NOMO-1 (cell line): ENCODE measurements around the gene TBX10.
"Not testable (repeated sequence)": the region's sequence is repeated elsewhere in the genome, so short reads cannot be mapped to it uniquely, and the experiment has no call there.

ENCODE experiments used
- DNase-seq, 2 experiments: peaks; one replicate each; lab custom pipeline; 2025; ENCODE audit not compliant: unreplicated experiment in 2 of 2; lab: John Stamatoyannopoulos, UW

TBX10 gene

DNA sequence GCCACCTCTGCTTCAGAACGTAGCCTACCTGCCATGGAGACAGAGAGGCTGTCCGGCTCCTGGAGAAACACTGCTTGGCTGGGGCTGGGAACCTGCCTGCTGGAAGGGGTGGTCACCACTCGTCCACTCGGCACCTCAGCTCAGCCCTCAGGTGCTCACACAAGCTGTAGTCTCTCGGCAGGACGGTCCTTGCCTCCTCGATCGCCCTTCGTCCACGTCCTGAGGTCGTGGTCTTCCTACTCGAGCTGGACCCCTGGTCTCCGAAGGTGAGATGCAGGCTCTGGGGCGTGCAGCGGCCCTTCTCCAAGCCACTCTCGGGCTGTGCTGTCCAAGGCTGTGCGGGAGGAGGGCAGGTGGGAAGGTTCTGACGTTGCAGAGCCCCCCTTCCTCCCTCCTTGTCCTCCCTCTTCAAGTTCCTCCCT, at the start of gene TBX10:
Gene TBX10 (minus strand): TSS at position 326 of the 422 bp plus-strand sequence. CDS start 291 bp downstream, at position 35.
- no peak for DNase-seq

DNA sequence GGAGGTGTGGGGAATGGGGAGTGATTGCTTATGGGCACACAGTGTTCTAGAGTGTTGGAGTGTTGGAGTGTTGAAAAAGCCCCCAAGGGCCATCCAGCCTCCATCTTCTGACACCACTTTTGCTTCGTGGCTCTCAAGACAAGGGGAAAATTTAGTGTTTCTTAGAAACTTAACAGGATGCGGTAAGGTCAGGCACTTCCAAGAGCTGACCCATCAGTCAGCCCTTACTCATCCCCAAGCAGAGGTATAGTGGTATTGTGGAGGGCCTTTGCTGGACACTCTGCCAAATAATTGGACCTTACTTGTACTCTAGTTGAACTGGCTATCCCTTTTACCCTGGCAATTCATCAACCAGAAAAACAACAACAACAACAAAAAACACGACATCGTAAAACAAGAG, 49.6 kb upstream of the TBX10 start:
- no peak for DNase-seq

DNA sequence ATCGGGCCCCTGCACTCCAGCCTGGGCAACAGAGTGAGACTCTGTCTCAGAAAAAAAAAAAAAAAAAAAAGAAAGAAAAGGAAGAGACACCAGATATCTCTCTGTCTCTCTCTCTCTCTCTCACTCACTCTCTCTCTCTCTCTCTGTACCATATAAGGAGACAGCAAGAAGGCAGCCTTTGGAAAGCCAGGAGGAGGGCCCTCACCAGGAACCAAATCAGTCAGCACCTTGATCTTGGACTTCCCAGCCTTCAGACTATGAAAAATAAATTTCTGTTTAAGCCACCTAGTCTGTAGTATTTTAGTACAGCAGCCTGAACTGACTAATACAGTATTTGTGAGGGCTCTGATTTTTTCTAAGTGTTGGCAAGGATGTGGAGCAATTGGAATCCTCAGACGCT, 48.4 kb upstream of the TBX10 start:
- DNase-seq = no peak

DNA sequence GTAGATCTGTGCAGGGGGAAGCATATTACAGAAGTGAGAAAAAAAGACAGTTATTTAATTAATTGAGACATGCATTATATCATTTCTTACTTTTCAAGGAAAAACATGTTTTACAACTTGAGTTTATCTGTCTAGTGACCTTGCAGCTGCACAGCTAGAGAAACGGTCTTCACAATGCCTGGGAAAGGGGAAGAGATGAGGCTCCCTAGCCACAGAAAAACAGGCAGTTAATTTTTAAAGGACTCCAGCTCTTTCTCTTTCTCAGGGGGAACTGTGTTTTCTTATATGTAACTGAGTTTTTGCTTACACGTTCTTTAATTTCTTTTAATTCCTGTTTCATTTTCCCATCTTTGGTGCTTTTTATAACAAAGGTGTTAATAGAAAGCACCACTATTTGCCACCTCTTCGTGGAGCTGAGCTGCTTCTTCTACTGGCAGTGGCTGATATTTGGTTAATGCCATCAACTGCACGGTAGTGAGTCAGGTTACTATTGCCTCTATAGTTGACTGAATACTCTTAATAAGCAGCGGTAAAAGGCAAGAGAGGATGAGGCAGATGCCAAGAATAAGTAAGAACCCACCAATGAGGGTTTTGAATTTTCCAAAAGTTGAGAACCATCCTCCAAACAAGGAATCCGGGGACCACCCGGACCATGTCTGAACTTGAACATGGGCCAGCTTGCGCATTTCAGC, 46.2 kb upstream of the TBX10 start:
- DNase-seq = peak in 1 of 2 experiments; percentile 52

DNA sequence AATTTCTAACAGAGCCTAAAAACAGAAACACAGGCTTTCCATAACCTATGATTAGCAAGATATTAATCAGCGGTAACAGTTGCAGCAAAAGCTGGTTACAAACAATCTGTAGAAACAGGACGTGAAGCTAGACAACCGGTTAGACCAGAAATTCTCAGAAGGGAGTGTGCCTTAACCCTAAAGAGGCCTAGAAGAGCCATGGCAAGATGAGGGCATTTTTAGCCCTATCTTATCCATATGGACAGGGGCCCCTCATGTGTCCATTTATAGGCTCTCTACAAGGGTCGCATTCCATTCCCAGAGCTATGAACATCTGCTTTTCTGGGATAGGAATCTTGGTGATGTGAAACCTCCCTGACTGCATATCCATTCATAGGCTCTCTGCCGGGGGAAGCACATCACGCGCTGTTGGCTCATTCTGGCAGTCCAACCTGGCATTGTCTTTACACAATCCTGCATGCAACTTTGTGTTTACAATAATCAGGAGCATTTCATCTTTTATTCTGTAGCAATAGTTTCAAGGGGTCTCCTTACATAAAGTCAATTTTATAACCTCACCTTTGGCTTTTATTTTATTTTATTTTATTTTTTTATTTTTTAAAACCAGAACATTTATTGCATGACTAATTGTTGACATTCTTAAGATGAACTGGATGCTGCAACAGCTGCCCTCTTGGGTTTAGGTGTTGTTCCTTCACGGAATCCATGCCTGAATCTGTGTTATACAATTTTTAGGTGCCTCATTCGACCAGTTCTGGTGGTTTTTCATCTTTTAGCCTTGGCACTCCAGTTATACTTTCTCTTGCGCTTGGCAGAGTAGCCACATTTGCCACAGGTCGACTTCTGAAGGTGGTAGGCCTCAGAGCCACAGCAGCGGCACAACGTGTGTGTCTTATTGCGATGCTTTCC, 42.8 kb upstream of the TBX10 start:
- DNase-seq = not testable (repeated sequence)

DNA sequence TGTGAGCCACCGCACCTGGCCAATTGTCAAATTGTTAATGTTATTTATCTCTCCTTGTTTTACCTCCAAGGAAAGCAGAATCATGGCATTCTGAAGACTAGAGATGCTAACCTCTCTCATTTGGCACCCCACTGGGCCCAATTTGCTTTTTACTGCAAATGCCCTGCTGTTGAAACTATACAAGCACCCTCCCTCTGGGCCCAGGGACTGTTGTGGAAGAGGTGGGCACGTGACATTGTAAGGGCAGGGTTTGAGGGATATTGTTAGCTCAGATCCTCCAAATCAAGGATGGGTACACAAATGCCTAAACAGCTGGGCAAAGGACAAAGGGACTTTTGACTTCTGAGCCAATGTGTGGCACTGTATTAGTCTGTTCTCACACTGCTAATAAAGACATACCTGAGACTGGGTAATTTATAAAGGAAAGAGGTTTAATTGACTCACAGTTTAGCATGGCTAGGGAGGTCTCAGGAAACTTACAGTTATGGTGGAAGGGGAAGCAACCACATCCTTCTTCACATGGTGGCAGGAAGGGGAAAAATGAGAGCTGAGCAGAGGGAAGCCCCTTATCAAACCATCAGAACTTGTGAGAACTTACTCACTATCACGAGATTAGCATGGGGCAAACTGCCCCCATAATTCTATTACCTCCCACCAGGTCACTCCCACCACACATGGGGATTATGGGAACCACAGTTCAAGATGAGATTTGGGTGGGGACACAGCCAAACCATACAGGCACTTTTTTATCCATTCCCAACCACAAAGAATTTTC, 41.3 kb upstream of the TBX10 start:
- no peak for DNase-seq

DNA sequence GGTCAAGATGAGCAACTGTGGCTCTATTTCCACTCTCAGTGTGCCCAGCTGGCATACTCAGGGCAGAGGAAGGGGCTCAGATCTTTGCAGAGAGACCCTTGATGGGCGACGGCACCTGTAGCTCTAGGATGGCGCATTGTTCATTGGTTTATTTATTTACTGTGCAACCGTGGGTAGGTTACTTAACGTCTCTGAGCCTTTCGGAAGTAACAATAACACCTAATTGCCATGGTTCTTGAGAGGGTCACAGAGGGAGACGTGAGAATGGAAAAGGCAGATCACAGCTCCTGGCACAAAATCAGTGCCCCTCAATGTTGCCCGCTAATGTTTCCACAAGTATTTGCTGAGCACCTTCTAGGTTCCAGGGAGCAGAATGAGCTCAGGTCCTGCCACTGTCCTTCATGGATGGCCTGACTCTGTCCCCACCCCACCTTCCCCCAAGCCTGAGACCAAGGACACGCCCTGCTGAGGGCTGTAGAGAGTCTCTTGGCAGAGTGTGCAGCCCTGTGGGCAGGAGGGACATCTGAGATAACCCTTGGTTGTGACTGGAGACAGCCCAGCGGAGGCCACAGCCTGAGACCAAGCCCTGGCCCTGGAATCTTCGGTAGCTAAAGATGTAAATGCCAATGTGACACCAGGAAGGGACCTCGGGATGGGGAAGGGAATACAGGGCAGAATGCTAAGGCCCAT, 35.6 kb upstream of the TBX10 start:
- no peak for DNase-seq

DNA sequence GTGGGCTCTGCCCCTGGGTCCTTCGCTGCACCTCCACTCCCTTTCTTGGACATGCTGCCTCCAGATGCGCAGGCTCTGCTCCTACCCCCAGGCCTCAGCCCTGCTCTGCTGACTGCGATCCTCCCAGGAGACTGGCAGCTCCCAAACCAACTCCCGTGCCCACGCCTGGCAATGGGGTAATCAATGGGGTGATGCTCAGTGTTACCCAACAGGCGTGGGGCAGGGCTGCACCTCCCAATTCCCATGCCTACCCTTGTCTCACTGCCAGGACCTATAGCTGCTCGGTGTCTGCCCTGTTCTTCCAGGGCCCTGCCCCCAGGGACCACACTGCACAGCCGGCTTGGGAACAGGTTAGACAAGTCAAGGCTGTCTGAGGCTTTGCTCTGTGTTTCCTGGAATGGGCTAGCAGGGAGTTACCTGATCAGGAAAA, 34.9 kb upstream of the TBX10 start, which contains the start of gene ALDH3B2:
Gene ALDH3B2 (minus strand): TSS at position 182 of the 430 bp plus-strand sequence. CDS start 7,688 bp downstream, outside the sequence.
- no peak for DNase-seq

GRCh38 chr11:67673902-67674301, 34.3 kb upstream of the TBX10 start:
- no peak for DNase-seq

GRCh38 chr11:67673358-67673757, 33.8 kb upstream of the TBX10 start:
- no peak for DNase-seq

DNA sequence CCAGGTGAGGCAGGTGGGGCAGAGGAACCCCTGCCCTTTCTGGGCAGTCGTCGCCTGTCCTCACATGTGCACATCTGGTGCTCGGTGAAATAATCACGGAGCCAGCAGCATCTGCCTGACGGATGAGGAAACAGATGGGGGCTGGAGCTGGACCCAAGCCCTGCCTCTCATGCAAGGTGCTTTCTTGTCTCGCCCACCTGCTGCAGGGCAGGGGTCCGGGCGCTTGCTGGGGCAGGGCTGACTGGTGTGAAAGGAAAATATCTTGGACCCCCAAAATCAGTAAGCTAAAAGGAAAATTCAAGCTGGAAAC, 31.6 kb upstream of the TBX10 start:
- no peak for DNase-seq

DNA sequence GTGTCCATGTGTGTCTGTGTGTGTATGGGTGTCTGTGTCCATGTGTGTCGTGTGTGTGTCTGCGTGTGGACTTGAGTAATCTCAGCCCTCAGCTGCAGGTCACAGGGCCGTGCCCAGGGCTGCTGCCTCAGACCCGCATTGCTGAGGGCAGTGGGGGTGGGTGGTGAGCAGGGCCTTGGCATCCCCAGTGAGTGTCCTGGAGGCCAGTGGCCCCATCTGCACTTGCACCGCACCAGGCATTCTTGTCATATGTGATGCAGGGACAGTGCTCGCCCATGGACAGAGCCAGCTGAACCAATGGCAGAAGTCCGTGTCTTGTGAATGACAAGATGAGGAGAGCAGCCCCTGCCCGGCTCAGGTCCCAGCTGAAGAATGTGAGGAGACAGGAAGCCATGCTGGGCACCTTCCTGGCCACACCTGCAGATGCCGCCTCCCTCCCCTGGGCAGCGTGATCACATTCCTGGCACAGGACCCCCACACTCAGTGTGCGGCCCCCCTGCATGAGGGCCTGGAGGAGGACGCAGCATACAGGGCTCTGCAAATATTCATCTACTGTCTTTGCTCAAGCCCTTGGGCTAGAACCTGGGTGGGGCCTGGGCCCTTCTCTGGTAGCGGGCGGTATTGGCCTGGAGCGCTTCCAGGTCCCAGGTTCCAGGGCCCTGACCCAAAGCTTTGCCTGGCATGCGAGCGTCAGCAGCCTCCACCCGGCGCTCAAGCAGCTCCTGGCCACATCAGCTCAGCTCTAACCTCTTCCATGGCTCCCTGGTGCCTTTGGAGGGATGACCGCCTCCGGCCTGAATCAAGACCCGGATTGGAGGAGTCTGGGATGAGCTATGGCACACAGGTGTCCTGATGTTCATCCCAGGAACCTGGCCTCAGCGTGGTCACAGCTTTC, 31.0 kb upstream of the TBX10 start:
- no peak for DNase-seq

DNA sequence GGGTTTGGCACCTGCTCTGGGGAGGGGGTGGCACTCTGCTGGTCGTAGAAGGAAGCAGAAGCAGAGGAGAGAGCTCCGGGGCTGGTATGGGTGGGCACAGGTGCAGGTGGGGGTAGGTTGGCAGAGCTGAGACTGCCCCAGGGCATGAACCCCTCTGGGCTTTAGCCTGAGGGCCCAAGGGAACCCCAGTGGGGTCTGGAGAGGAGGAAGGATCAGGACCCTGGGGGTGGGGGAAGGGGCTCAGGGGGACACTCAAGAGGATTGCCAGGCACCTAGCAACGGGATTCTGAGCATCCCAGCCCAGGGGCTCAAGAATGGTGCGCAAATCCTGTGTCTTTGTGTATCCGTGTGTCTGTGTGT, 28.6 kb upstream of the TBX10 start:
- no peak for DNase-seq

DNA sequence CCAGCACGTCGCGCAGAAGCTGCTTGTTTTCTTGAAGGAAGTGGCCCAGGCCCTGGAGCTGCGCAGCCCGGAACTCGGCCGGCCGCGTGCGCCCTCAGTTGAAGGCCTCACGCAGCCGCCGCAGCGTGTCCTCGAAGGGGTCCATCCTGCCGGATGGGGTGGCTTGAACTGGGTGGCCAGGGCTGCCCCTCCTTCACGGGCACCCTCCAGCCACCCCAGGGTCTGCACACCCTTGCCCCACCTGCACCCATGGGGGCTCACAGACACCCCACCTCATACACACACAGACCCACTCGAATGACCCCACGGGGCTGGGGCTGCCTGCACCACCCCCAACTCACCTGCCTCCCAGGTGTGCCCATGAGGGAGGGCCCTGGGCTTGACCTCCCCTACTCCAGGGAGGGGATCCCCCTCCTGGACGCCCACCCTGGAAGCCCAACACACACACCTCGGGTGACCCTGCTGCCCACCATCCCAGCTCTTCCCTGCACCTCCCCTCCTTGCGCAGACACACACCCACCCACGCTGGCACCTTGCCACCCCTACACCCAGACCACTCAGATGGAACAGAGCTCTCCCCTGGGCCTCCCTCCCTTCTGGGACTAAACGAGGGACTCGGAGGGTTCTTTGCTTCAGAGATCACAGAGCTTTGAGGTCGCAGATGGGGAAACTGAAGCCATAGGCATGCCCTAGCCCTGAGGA, 28.1 kb upstream of the TBX10 start:
- DNase-seq = no peak

- DNase-seq = no peak
Measured at GRCh38 chr11:67666676-67667489, 27.3 kb upstream of the TBX10 start.

- no peak for DNase-seq
Measured at GRCh38 chr11:67666303-67666645, 26.7 kb upstream of the TBX10 start.

DNA sequence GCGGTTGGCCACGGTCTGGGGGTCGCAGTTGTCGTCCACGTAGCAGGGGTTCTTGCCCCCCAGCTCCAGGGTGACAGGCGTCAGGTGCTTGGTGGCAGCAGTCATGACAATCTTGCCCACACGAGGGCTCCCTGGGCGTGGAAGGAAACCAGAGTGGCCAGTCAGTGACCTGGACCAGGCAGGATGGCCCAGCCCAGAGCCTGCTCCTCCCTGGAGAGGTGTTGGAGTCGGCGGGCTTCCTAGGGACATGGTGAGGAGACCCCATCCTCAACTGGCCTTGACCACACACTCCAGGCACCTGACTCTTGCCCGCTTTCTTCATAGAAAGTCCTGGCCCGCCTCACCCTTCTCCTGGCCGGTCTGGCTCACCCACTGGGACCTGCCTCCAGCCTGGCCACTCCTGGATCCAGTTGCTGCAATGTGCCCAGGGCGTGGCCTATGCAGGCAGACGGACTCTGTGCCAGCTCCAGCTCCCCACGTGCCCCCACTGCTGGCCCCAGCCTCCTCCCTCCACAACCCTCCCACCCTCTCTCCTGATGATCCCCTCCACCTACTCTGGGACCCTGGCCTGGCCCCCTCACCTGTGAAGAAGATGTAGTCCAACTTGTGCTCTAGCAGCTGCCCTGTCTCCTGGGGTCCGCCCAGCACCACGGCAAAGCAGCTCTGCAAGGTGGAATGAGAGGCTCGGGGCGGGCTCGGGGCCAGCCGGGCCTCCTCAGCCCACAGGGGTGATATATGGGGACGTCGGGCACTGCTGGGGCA, 26.2 kb upstream of the TBX10 start:
- no peak for DNase-seq
